Astrocyte (in vitro differentiated cells and primary cell): ENCODE data around the gene CHD5. TPM values are rescaled to one million over a fixed set of nuclear protein-coding genes. Genes with fewer than 3 reads are reported as not detected.

Source experiments
- DNase-seq: peaks from one replicate; pipeline ENCODE4 v3.0.0-alpha.2; 2010; ENCODE audit warnings: low read depth
- FAIRE-seq: peaks from 2 replicates; lab custom pipeline; 2011; peaks lifted over from hg19 to GRCh38; lab: Jason Lieb, UNC
- H2AFZ ChIP-seq: 2 replicates; pipeline ENCODE4 v1.6.0; 2012; ENCODE audit warnings: low read depth, low read length, inconsistent platforms
- H3K27ac ChIP-seq: 2 replicates; pipeline ENCODE4 v1.5.1; 2011; ENCODE audit warnings: low read depth, low read length, inconsistent platforms
- H3K27me3 ChIP-seq: 2 replicates; pipeline ENCODE4 v1.6.0; 2011; ENCODE audit warnings: low read length, inconsistent platforms; ENCODE audit not compliant: insufficient read depth
- H3K36me3 ChIP-seq: 2 replicates; pipeline ENCODE4 v1.5.1; 2011; ENCODE audit warnings: low read length, inconsistent platforms; ENCODE audit not compliant: insufficient read depth
- H3K4me1 ChIP-seq: 2 replicates; pipeline ENCODE4 v1.5.1; 2011; ENCODE audit warnings: low read length, inconsistent platforms; ENCODE audit not compliant: insufficient read depth
- H3K4me2 ChIP-seq: 2 replicates; pipeline ENCODE4 v1.6.0; 2012; ENCODE audit warnings: low read length, inconsistent platforms
- H3K4me3 ChIP-seq: 2 replicates; pipeline ENCODE4 v1.5.1; 2011; ENCODE audit warnings: low read depth, mild to moderate bottlenecking, low read length, inconsistent platforms; ENCODE audit not compliant: insufficient read depth
- H3K79me2 ChIP-seq: 2 replicates; pipeline ENCODE4 v1.6.0; 2012; ENCODE audit warnings: mild to moderate bottlenecking, low read length, inconsistent platforms; ENCODE audit not compliant: insufficient read depth
- H3K9ac ChIP-seq: 2 replicates; pipeline ENCODE4 v1.6.0; 2012; ENCODE audit warnings: mild to moderate bottlenecking, low read length, inconsistent platforms
- H3K9me3 ChIP-seq: 2 replicates; pipeline ENCODE4 v1.5.1; 2012; ENCODE audit warnings: low read depth, mild to moderate bottlenecking, low read length, inconsistent platforms; ENCODE audit not compliant: insufficient read depth
- H4K20me1 ChIP-seq: 2 replicates; pipeline ENCODE4 v1.6.0; 2012; ENCODE audit warnings: low read length, inconsistent platforms; ENCODE audit not compliant: insufficient read depth
- H3K27ac Mint-ChIP-seq: one replicate; pipeline ENCODE4 v1.8.0; 2021; ENCODE audit warnings: mild to moderate bottlenecking, mixed read lengths; ENCODE audit not compliant: unreplicated experiment
- H3K27me3 Mint-ChIP-seq: one replicate; pipeline ENCODE4 v1.8.0; 2021; ENCODE audit warnings: low read depth, mixed read lengths; ENCODE audit not compliant: unreplicated experiment
- H3K36me3 Mint-ChIP-seq: one replicate; pipeline ENCODE4 v1.8.0; 2021; ENCODE audit warnings: low read depth, mixed read lengths; ENCODE audit not compliant: unreplicated experiment
- H3K4me1 Mint-ChIP-seq: one replicate; pipeline ENCODE4 v1.8.0; 2021; ENCODE audit warnings: low read depth, mixed read lengths; ENCODE audit not compliant: unreplicated experiment
- H3K4me3 Mint-ChIP-seq: one replicate; pipeline ENCODE4 v1.8.0; 2021; ENCODE audit warnings: mild to moderate bottlenecking, moderate library complexity, mixed read lengths; ENCODE audit not compliant: unreplicated experiment
- H3K9me3 Mint-ChIP-seq: one replicate; pipeline ENCODE4 v1.8.0; 2021; ENCODE audit warnings: mild to moderate bottlenecking, mixed read lengths; ENCODE audit not compliant: unreplicated experiment
- CTCF ChIP-seq: IDR thresholded peaks from 2 replicates; pipeline ENCODE4 v1.5.1; 2011; ENCODE audit warnings: low read depth, mild to moderate bottlenecking, inconsistent platforms, low read length, moderate library complexity; ENCODE audit not compliant: insufficient read depth
- EZH2 ChIP-seq: IDR thresholded peaks from 2 replicates; pipeline ENCODE4 v1.6.1; 2012; ENCODE audit warnings: mild to moderate bottlenecking, low read length, inconsistent platforms; ENCODE audit not compliant: insufficient read depth
- total RNA-seq: library from RNA; stranded (reverse); gene quantifications from 2 replicates; pipeline ENCODE4 v1.2.1, GENCODE V29; 2021

CHD5 gene
- total RNA-seq, 1 donor from 2014 or later: 0.18 TPM

- DNase-seq: no peak
- Mint-ChIP-seq H3K36me3 (peaks cover 3% of the 10 kb centered on the region), H3K4me3 (no peak overlapping the region), H3K4me1 (no peaks in the 10 kb centered on the region), H3K27me3 (peaks cover 28% of the 10 kb centered on the region), H3K9me3 (peaks cover 5% of the 10 kb centered on the region), H3K27ac (no peak overlapping the region)
- H3K4me2 ChIP-seq: no peak overlapping the region
- H3K9me3 ChIP-seq: no peaks in the 10 kb centered on the region
- H4K20me1 ChIP-seq: no peaks in the 10 kb centered on the region
- H3K36me3 ChIP-seq: no peaks in the 10 kb centered on the region
- H2AFZ ChIP-seq: no peak overlapping the region
- no peaks in the 10 kb centered on the region for H3K79me2 ChIP-seq
- no peak overlapping the region for H3K9ac ChIP-seq
- H3K4me3 ChIP-seq: no peak overlapping the region
- no peaks in the 10 kb centered on the region for H3K27me3 ChIP-seq
- no peak for FAIRE-seq
- TF ChIP-seq CTCF: no peak
- TF ChIP-seq EZH2: no peak
- no peak overlapping the region for H3K27ac ChIP-seq
- no peaks in the 10 kb centered on the region for H3K4me1 ChIP-seq
Measured at GRCh38 chr1:6098303-6099215, 81.6 kb downstream of the CHD5 start.

- Histone ChIP-seq H3K9me3 (no peaks in the 10 kb centered on the region), H4K20me1 (no peaks in the 10 kb centered on the region), H3K4me3 (no peak overlapping the region), H3K4me2 (no peak overlapping the region), H3K79me2 (no peaks in the 10 kb centered on the region), H3K27ac (no peak overlapping the region), H3K4me1 (no peaks in the 10 kb centered on the region), H3K27me3 (no peaks in the 10 kb centered on the region), H2AFZ (no peak overlapping the region), H3K36me3 (no peaks in the 10 kb centered on the region), H3K9ac (no peak overlapping the region)
- H3K27ac Mint-ChIP-seq: no peak overlapping the region
- peaks cover 3% of the 10 kb centered on the region for H3K36me3 Mint-ChIP-seq
- TF ChIP-seq CTCF: no peak
- no peak for TF ChIP-seq EZH2
- H3K4me3 Mint-ChIP-seq: no peak overlapping the region
- H3K27me3 Mint-ChIP-seq: peaks cover 32% of the 10 kb centered on the region
- DNase-seq (no peak), FAIRE-seq (no peak)
- peaks cover 5% of the 10 kb centered on the region for H3K9me3 Mint-ChIP-seq
- no peaks in the 10 kb centered on the region for H3K4me1 Mint-ChIP-seq
Measured at GRCh38 chr1:6097824-6098223, 82.3 kb downstream of the CHD5 start.

- Histone ChIP-seq H3K9ac (no peak overlapping the region), H3K4me2 (no peak overlapping the region), H4K20me1 (no peaks in the 10 kb centered on the region), H3K27ac (no peak overlapping the region), H3K36me3 (no peaks in the 10 kb centered on the region), H2AFZ (no peak overlapping the region), H3K9me3 (no peaks in the 10 kb centered on the region), H3K27me3 (no peaks in the 10 kb centered on the region), H3K4me3 (no peak overlapping the region), H3K4me1 (no peaks in the 10 kb centered on the region), H3K79me2 (no peaks in the 10 kb centered on the region)
- no peaks in the 10 kb centered on the region for H3K4me1 Mint-ChIP-seq
- H3K9me3 Mint-ChIP-seq: peaks cover 5% of the 10 kb centered on the region
- no peak for FAIRE-seq
- peaks cover 3% of the 10 kb centered on the region for H3K36me3 Mint-ChIP-seq
- DNase-seq: no peak
- H3K4me3 Mint-ChIP-seq: no peak overlapping the region
- no peak overlapping the region for H3K27ac Mint-ChIP-seq
- TF ChIP-seq CTCF (no peak), EZH2 (no peak)
- H3K27me3 Mint-ChIP-seq: peaks cover 34% of the 10 kb centered on the region
Measured at GRCh38 chr1:6097117-6097595, 83.0 kb downstream of the CHD5 start.
